GM20431 (cell line): ENCODE results near the gene CABP4.

Source experiments
- in situ Hi-C: fragments of 300-500 bp; cut with MseI, MboI; formaldehyde crosslinking; loops from one replicate; pipeline ENCODE4 v1.15.0; 2020; ENCODE audit warnings: low sequenced_read_pairs; ENCODE audit not compliant: unreplicated experiment

Gene CABP4

GRCh38 chr11:67505605-67506396 is 50.6 kb downstream of the CABP4 start:
- in situ Hi-C loops, result no loop called here

DNA sequence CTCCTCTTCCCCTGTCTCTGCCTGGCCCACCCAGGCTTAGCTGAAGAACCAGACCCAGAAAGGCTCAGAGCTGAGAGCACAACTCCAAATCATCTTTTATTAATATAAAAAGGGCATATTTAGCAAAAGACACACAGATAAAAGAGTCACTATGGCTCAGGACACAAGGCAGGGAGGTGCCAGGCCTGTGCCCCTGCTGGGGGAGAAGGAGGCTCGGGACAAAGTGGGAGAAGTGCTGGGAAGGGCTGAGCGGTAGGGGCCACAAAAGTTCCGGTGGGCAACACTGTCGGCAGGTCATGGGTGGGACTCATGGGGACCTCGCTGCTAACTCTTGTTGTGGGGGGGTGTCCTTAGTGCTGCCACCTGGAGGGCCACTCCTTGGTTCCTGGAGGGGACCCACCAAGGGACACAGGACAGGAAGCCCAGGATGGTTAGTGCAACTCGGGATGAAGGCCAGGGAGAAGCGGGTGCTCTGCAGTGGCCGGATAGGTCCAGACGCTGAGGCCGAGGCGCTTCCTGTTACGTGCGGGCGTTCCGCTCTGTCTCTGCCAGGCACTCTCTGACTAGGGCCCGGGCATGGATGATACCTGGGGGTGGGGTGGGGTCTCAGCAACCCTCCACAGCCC is 51.4 kb downstream of the CABP4 start:
- in situ Hi-C loops, result no loop called here

- in situ Hi-C loops, result no loop called here
These were observed 52.2 kb downstream of the CABP4 start for GRCh38 chr11:67507242-67507863.

- in situ Hi-C loops, result no loop called here
These were observed 52.8 kb downstream of the CABP4 start, which contains the start of gene CDK2AP2 for GRCh38 chr11:67507864-67508485. TSS of gene CDK2AP2 (minus strand) at chr11:67508162. CDS start at chr11:67508082, 80 bp downstream.

DNA sequence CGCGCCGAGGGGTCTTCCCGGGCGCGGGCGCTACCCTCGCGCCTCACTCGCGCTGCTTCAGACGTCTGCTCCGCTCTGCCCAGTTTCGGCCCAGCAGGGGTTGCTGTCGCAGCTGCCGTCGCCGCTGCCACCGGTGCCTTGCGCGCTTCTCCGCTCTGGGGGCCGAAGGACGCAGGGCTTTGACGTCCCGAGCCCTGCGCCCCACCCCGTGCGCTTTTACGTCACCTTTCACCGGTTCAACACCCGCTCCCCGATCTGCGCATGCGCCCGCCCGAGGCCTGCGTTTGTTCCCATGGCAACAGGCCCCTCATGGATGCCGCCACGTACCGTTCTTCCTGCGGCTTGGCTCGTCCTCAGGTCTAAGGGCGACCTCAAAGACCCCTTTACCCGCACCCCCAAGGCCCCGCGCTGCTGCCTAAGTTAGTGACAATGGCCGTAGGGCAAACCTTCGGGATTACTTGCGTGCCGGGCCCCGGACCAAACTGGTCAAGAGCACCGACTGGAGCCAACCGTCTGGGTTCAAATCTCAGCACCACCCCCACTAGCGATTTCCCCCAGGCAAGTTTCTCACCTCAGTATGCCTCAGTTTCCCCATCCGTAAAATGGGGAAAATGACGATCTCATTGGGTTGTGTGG is 53.5 kb downstream of the CABP4 start:
- in situ Hi-C loops, result no loop called here

DNA sequence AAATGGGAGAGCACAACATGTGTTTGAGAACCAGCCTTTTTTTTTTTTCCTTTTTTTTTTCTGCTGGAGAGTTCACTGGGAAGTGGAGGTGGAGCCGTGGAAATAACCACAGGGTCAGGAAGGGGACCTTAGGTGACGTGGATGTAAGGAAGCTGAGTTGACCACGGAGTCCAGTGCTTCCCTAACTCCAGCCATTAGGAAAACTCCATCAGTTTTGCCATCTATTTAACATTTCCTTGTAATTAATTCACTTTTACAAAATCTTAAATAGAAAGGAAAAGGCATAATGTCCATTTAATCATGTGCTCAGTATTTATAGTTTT is 54.8 kb downstream of the CABP4 start:
- in situ Hi-C loops, result no loop called here
